ENCODE data around the gene C1QTNF5.

The C1QTNF5 gene

GRCh38 chr11:119361941-119362725, 21.4 kb upstream of the C1QTNF5 start:
- Histone ChIP-seq H3K4me1 (peaks cover 17% of the 10 kb centered on the region), H3K4me3 (ENCODE audit: low read depth, low read length) (peak overlapping the region; percentile 64), H2AFZ (no peak overlapping the region), H3K27ac (peak overlapping the region; percentile 82), H3K79me2 (no peaks in the 10 kb centered on the region), H3K9me3 (ENCODE audit: control insufficient read depth, low read length) (no peaks in the 10 kb centered on the region), H3K4me2 (ENCODE audit: low read length) (peak overlapping the region; percentile 53), H3K27me3 (ENCODE audit: control insufficient read depth, insufficient read depth, low read length) (no peaks in the 10 kb centered on the region), H3K36me3 (ENCODE audit: control insufficient read depth, insufficient read depth, low read length) (no peaks in the 10 kb centered on the region), H3K9ac (no peak overlapping the region)
- no peak for TF ChIP-seq CTCF (IDR thresholded peaks at IDR 0.05)

- peak overlapping the region; percentile 53 for H3K4me2 ChIP-seq (ENCODE audit: low read length)
- TF ChIP-seq CTCF (IDR thresholded peaks at IDR 0.05): no peak
- no peaks in the 10 kb centered on the region for H3K79me2 ChIP-seq
- no peaks in the 10 kb centered on the region for H3K9me3 ChIP-seq (ENCODE audit: control insufficient read depth, low read length)
- H3K9ac ChIP-seq: no peak overlapping the region
- H3K4me3 ChIP-seq (ENCODE audit: low read depth, low read length): peak overlapping the region; percentile 64
- peak overlapping the region; percentile 82 for H3K27ac ChIP-seq
- H3K36me3 ChIP-seq (ENCODE audit: control insufficient read depth, insufficient read depth, low read length): no peaks in the 10 kb centered on the region
- peak overlapping the region; percentile 13 for H2AFZ ChIP-seq
- peaks cover 17% of the 10 kb centered on the region for H3K4me1 ChIP-seq
- H3K27me3 ChIP-seq (ENCODE audit: control insufficient read depth, insufficient read depth, low read length): no peaks in the 10 kb centered on the region
These were observed 20.5 kb upstream of the C1QTNF5 start for GRCh38 chr11:119361056-119361787.

GRCh38 chr11:119359365-119360214, 18.9 kb upstream of the C1QTNF5 start:
- no peak for TF ChIP-seq CTCF (IDR thresholded peaks at IDR 0.05)
- no peak overlapping the region for H3K4me2 ChIP-seq (ENCODE audit: low read length)
- no peaks in the 10 kb centered on the region for H3K27me3 ChIP-seq (ENCODE audit: control insufficient read depth, insufficient read depth, low read length)
- H3K36me3 ChIP-seq (ENCODE audit: control insufficient read depth, insufficient read depth, low read length): no peaks in the 10 kb centered on the region
- H3K79me2 ChIP-seq: no peaks in the 10 kb centered on the region
- peaks cover 14% of the 10 kb centered on the region for H3K4me1 ChIP-seq
- H3K4me3 ChIP-seq (ENCODE audit: low read depth, low read length): no peak overlapping the region
- H3K9ac ChIP-seq: no peak overlapping the region
- no peak overlapping the region for H2AFZ ChIP-seq
- no peak overlapping the region for H3K27ac ChIP-seq
- no peaks in the 10 kb centered on the region for H3K9me3 ChIP-seq (ENCODE audit: control insufficient read depth, low read length)

- Histone ChIP-seq H3K9me3 (ENCODE audit: control insufficient read depth, low read length) (no peaks in the 10 kb centered on the region), H3K9ac (no peak overlapping the region), H2AFZ (no peak overlapping the region), H3K36me3 (ENCODE audit: control insufficient read depth, insufficient read depth, low read length) (no peaks in the 10 kb centered on the region), H3K27me3 (ENCODE audit: control insufficient read depth, insufficient read depth, low read length) (no peaks in the 10 kb centered on the region), H3K4me2 (ENCODE audit: low read length) (no peak overlapping the region), H3K27ac (no peak overlapping the region), H3K4me3 (ENCODE audit: low read depth, low read length) (no peak overlapping the region), H3K79me2 (no peaks in the 10 kb centered on the region), H3K4me1 (peaks cover 6% of the 10 kb centered on the region)
- TF ChIP-seq CTCF (IDR thresholded peaks at IDR 0.05): no peak
These were observed 16.4 kb upstream of the C1QTNF5 start for GRCh38 chr11:119357074-119357473.
